HepG2 (cell line): ENCODE results near the gene HNRNPUL1. TPM values are rescaled to one million over a fixed set of nuclear protein-coding genes. Genes with fewer than 3 reads are reported as not detected.

Experiments used
- ATAC-seq: fragments of 200-7000 bp; cut with Tn5 transposase; 3 replicates; pipeline ENCODE4 v1.9.1; 2020; ENCODE audit warnings: mild to moderate bottlenecking, moderate library complexity
- BruUV-seq: library from RNA; stranded (reverse); fragments of 400-500 nt; replicated peaks from 2 replicates; lab custom pipeline; 2021; lab: Mats Ljungman, UMichigan
- CTCF ChIA-PET: fragments of 300-600 bp; formaldehyde crosslinking; extraction: SDS; loops from one replicate; lab custom pipeline; 2021; ENCODE audit warnings: low total read pairs, inconsistent platforms, low intra/inter-chr PET ratio; lab: Yijun Ruan, JAX
- POLR2A ChIA-PET: fragments of 350-600 bp; sonication (Branson Sonifier 250); formaldehyde crosslinking; loops from one replicate; lab custom pipeline; 2020; ENCODE audit warnings: antibody characterized with exemption, inconsistent platforms; lab: Yijun Ruan, JAX
- DNase-seq: peaks from one replicate; pipeline ENCODE4 v3.0.0-alpha.2; 2015; ENCODE audit warnings: low spot score
- FAIRE-seq: peaks from 3 replicates; lab custom pipeline; 2011; peaks lifted over from hg19 to GRCh38; lab: Jason Lieb, UNC
- H2AFZ ChIP-seq: one replicate; pipeline ENCODE4 v1.6.1; 2011; ENCODE audit warnings: low read length, inconsistent platforms
- H3K27ac ChIP-seq: fragments of 300-600 bp; 3 replicates; pipeline ENCODE4 v1.8.0; 2011; ENCODE audit warnings: mixed run types, mild to moderate bottlenecking, mixed read lengths, low read length, inconsistent platforms; ENCODE audit not compliant: insufficient read depth; ENCODE audit errors: extremely low read length
- H3K27me3 ChIP-seq, 2 experiments: fragments of 200-600 bp in 1 of 2; 2 replicates in 1 of 2; 3 replicates in 1 of 2; pipeline versions ENCODE4 v1.6.0 to v1.8.0; 2011; ENCODE audit warnings: low read length in 2 of 2, mild to moderate bottlenecking in 2 of 2, moderate library complexity in 2 of 2, inconsistent platforms in 1 of 2; ENCODE audit not compliant: insufficient read depth in 2 of 2, control insufficient read depth in 1 of 2
- H3K36me3 ChIP-seq, 2 experiments: fragments of 200-600 bp in 1 of 2; replicated peaks in 1 of 2; 2 replicates in 1 of 2; 3 replicates in 1 of 2; pipeline versions ENCODE4 v1.5.1 to v1.8.0; 2011; ENCODE audit warnings: low read length in 2 of 2, inconsistent platforms in 1 of 2; ENCODE audit not compliant: insufficient read depth in 2 of 2, control insufficient read depth in 1 of 2
- H3K4me1 ChIP-seq: 2 replicates; pipeline ENCODE4 v1.5.1; 2012; ENCODE audit warnings: low read length, inconsistent platforms; ENCODE audit not compliant: insufficient read depth
- H3K4me2 ChIP-seq: 2 replicates; pipeline ENCODE4 v1.6.0; 2011; ENCODE audit warnings: low read depth, low read length, inconsistent platforms
- H3K4me3 ChIP-seq, 3 experiments: fragments of 200-600 bp in 1 of 3; sonication (generic), shearing (Covaris generic) in 1 of 3; replicated peaks in 1 of 3; 2 replicates each; pipeline ENCODE4 v1.5.1; 2011 to 2016; ENCODE audit warnings: low read length in 3 of 3, inconsistent platforms in 2 of 3, low read depth in 2 of 3, mild to moderate bottlenecking in 2 of 3, control low read depth in 1 of 3, mixed read lengths in 1 of 3; ENCODE audit not compliant: insufficient read depth in 1 of 3
- H3K79me2 ChIP-seq: one replicate; pipeline ENCODE4 v1.6.1; 2011; ENCODE audit warnings: low read length, inconsistent platforms; ENCODE audit not compliant: insufficient read depth
- H3K9ac ChIP-seq: 2 replicates; pipeline ENCODE4 v1.6.0; 2011; ENCODE audit warnings: mild to moderate bottlenecking, low read depth, low read length, inconsistent platforms; ENCODE audit not compliant: insufficient read depth
- H3K9me3 ChIP-seq: 2 replicates; pipeline ENCODE4 v1.5.1; 2012; ENCODE audit warnings: mild to moderate bottlenecking, low read length
- H4K20me1 ChIP-seq: 2 replicates; pipeline ENCODE4 v1.6.0; 2011; ENCODE audit warnings: inconsistent platforms, mild to moderate bottlenecking, low read length, moderate library complexity; ENCODE audit not compliant: insufficient read depth
- ERF ChIP-seq: IDR thresholded peaks from 2 replicates; pipeline ENCODE4 v1.6.1; 2018; ENCODE audit warnings: missing biosample characterization, missing genetic modification reagents
- HMGXB4 ChIP-seq, 2 experiments: sonication (generic) in 1 of 2; formaldehyde crosslinking in 1 of 2; IDR thresholded peaks; 2 replicates each; pipeline versions ENCODE4 v1.4.0 to v1.6.1; 2018 to 2020; ENCODE audit warnings: missing genetic modification reagents in 2 of 2, borderline replicate concordance in 1 of 2, low read depth in 1 of 2, mild to moderate bottlenecking in 1 of 2, missing biosample characterization in 1 of 2
- POLR2A ChIP-seq, 2 experiments: IDR thresholded peaks; 2 replicates each; pipeline ENCODE4 v1.6.1; 2011; ENCODE audit warnings: low read depth in 2 of 2, low read length in 2 of 2, mild to moderate bottlenecking in 1 of 2, moderate library complexity in 1 of 2; ENCODE audit not compliant: insufficient read depth in 1 of 2
- RBM22 ChIP-seq: fragments of 200-400 bp; formaldehyde crosslinking; optimal IDR thresholded peaks from 2 replicates; pipeline ENCODE3; 2017; ENCODE audit warnings: mild to moderate bottlenecking, low read length, moderate library complexity
- SIN3A ChIP-seq: IDR thresholded peaks from 2 replicates; pipeline ENCODE4 v1.6.1; 2011; ENCODE audit warnings: low read depth, mild to moderate bottlenecking, control low read depth, low read length, borderline replicate concordance
- SKIL ChIP-seq: sonication (generic); formaldehyde crosslinking; IDR thresholded peaks from 2 replicates; pipeline ENCODE4 v1.8.0; 2022; ENCODE audit warnings: missing genetic modification reagents, mild to moderate bottlenecking, moderate library complexity, borderline replicate concordance
- ZNF530 ChIP-seq: sonication (generic); formaldehyde crosslinking; IDR thresholded peaks from 2 replicates; pipeline ENCODE4 v1.5.0; 2020; ENCODE audit warnings: low read depth, mild to moderate bottlenecking, missing genetic modification reagents
- ZNF784 ChIP-seq: sonication (generic); formaldehyde crosslinking; IDR thresholded peaks from 2 replicates; pipeline ENCODE4 v1.5.1; 2020; ENCODE audit warnings: missing genetic modification reagents, mild to moderate bottlenecking, borderline replicate concordance
- WGBS: methylation state at CpG from one replicate; pipeline ENCODE4 v1.1.6; 2017; ENCODE audit warnings: low lambda C conversion rate; 5-methylcytosine and 5-hydroxymethylcytosine counted together
- in situ Hi-C: cut with HindIII; loops from 2 replicates; pipeline ENCODE4 v1.10.0; 2017; ENCODE audit warnings: low pct_unique_long_range_greater_than_20kb; ENCODE audit not compliant: extremely low pct_ligation_motif_present
- intact Hi-C: fragments of 100-400 bp; cut with micrococcal nuclease; formaldehyde crosslinking; loops from one replicate; pipeline ENCODE4 v1.10.0; 2022; ENCODE audit not compliant: unreplicated experiment
- polyA plus RNA-seq, 8 experiments: library from polyadenylated mRNA; depleted of rRNA in 3 of 8; stranded (reverse) in 7 of 8; unstranded in 1 of 8; fragments of >200 nt; fragmentation: Illumina TruSeq in 4 of 8; extraction: Trizol in 4 of 8; gene quantifications; 2 replicates each; pipeline versions ENCODE4 v1.2.1 to v1.2.3, GENCODE V29; 2011 to 2016; ENCODE audit warnings: low read depth in 4 of 8, missing spikeins in 1 of 8, mixed read lengths in 1 of 8; ENCODE audit not compliant: insufficient read depth in 1 of 8
- total RNA-seq, 5 experiments: library from RNA; depleted of rRNA; stranded (reverse); fragments of >200 nt; fragmentation: Illumina TruSeq; extraction: Trizol; gene quantifications; 2 replicates each; pipeline ENCODE4 v1.2.3, GENCODE V29; 2016; ENCODE audit warnings: low read depth in 1 of 5

HNRNPUL1 gene
- total and polyA plus RNA-seq, 2 of the 13 experiments (the other 11 are each of a cell fraction or from before 2014, with no cell fraction given): 30.9 to 81.7 TPM

GRCh38 chr19:41316306-41316920, 52.2 kb downstream of the HNRNPUL1 start (continued):
- TF ChIP-seq SKIL (no peak), HMGXB4 (CRISPR knock-in tag; IDR thresholded peaks at IDR 0.05; ENCODE audit: borderline replicate concordance in 1 of 2, low read depth in 1 of 2) (no peak)

- Histone ChIP-seq H3K27ac (no peak overlapping the region), H3K27me3 (no peaks in the 10 kb centered on the region), H3K79me2 (no peaks in the 10 kb centered on the region), H3K9me3 (no peaks in the 10 kb centered on the region), H3K4me2 (no peak overlapping the region), H3K4me1 (peaks cover 42% of the 10 kb centered on the region), H3K36me3 (peaks cover 14 to 37% of the 10 kb centered on the region in 2 experiments; a peak in 4 of 5 replicates), H3K4me3 (no peak overlapping the region), H2AFZ (no peak overlapping the region), H4K20me1 (no peaks in the 10 kb centered on the region), H3K9ac (no peak overlapping the region)
- TF ChIP-seq ZNF530 (CRISPR knock-in tag) (no peak), RBM22 (peak; percentile 90), ERF (no peak), ZNF784 (CRISPR knock-in tag) (no peak), SIN3A (no peak), POLR2A (IDR thresholded peaks at IDR 0.05; ENCODE audit: insufficient read depth in 1 of 2, low read depth in 2 of 2, low read length in 2 of 2) (peak in 1 of 2 experiments; percentile 38; a peak in 1 of 4 replicates)
- ATAC-seq (no peak), FAIRE-seq (no peak), DNase-seq (no peak)
- no TSS peak for BruUV-seq
- WGBS: 93% methylated on average over 9 of the region's 19 CpGs
- intact Hi-C loops (no loop called here), in situ Hi-C loops (no loop called here)
- POLR2A ChIA-PET: interaction anchor here (0.6 kb wide), 1 partner anchor 37 kb away, joined by 3 read pairs; no protein-coding TSS in a partner anchor
- CTCF ChIA-PET: no interaction called here
Measured at GRCh38 chr19:41318696-41319499, 54.7 kb downstream of the HNRNPUL1 start.
